Measurements from ENCODE around the gene PROX2.

The PROX2 gene

DNA sequence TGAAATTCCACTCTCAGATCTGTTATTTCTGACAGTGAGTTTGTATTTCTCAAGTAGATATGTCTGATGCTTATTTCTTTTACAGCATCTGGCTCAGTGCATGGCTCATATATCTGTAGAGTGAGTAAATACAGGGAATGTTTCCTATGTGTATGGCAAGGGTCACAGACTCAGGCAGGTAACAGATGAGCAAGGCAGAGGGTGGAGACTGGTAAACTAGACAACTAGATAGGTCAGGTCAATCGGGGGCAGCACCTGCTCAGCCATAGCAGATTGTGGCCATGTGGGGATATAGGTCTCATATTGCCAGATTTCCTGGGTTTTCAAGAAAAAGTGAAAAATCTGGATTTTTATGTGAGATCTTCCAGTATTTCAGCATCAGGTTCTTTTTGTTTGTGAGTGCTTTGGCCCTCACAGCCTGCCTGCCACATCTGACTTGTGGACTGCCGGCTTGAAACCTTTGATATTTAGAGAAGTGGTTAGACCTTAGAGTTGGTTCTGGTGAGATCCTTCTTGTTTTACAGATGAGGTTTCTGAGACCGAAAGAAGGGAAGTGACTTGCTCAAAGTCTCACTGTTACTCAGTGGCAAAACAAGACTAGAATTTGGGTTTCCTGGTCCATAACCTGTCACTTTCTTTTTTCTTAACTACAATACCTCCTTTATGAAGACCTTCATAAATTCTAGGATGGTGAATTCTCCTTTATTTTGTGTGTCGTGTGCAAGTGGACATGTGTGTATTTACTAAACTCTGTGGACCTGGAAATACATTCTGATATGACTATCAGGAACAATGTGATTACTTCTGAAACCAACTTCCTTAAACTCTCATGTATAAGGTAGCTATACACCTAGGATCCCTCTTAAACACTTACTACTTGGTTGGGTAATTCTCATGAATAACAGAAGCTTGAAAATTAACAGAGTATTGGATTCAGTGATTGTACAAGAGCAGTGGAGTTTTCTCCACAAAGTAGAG is 34.4 kb downstream of the PROX2 start:
- DNase-seq = no peak

DNA sequence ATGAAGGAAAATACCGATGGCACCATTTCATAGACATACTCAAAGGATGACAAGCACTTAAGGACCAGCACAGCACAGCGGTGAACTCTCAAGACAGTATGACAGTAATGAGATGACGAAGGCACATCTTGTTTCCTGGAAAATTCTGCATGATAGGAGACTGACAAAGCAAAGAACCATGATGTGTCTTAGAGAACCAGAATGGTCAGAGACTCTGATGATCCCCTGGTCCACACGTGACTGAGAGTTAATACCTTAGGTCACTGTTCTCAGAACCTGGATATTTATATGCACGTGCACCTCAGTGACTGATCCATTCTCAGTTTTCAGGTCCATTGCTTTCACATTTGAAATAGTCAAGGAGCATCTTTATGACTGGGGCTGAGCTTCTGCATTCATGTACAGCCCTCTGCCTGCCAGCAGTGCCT is 35.3 kb downstream of the PROX2 start:
- no peak for DNase-seq

DNA sequence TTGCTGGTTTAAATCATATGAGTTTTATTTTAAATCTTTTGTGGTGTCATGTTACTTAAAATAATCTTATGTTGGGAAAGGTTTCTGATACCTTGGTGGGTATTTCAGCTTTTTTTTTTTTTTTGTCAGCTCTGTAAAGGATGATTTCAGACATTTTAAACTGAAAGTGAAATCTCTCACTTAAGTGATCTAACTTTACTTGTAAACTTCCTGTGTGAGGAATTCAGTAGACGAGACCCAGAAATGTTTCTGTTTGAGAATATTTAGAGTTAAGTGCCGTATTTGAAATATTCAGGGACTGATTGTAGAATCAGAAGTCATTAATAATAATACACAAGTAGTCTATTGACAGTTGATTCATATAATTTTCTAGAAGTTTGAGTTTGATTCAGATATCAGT is 37.8 kb downstream of the PROX2 start:
- DNase-seq = no peak

- no peak for DNase-seq
Observed at GRCh38 chr14:74836251-74836960, 39.5 kb downstream of the PROX2 start.

- no peak for DNase-seq
Observed at GRCh38 chr14:74835645-74836250, 40.2 kb downstream of the PROX2 start.

DNA sequence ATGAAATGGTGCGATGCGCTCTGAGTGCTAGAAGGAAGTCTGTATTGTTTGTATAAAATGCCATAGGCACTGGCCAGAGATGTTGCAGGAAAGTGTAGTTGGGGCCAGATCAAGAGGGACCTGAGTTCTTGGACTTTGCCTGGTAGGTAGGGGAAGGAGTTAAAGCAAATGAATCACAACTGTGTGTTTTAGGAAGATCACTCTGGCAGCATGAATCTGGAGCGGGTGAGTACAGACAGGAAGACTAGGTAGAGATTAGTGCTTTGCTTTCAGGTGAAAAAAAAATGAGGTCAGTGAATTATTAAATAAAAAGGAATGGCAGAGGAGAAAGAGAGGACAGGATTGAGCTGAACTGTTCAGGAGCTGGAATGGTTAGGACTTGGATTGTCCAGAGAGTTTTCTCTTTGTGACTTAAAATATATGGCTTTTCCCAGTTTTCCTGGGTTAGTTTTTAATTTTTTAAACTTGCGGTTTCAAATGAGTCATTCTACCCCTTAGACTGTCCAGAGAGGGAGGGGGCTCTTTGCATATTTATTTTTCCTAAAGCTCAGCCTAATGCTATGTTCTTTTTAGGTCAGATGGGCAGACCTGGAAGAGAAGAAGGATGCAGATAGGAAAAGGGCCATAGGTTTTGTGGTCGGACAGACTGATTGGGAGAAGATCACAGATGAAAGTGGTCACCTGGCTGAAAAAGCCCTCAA is 41.1 kb downstream of the PROX2 start:
- peak; percentile 22 for DNase-seq

DNA sequence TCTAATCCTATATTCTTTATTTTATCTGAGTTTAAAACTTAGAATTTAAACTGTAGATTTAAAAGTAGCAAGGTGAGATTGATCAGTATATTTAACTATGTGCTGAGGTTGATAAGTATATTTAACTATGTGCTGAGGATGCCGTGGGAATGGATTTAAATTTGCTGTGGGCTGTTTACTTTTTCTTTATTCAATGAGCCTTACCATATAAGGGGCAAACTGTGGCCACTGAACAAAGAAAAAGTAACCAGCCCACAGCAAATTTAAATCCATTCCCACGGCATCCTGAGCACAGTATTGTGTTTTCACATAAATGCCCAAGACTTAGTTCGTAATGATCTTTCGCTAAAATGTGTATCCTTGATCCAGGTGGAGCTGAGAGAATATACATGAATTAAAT is 43.1 kb downstream of the PROX2 start:
- no peak for DNase-seq

DNA sequence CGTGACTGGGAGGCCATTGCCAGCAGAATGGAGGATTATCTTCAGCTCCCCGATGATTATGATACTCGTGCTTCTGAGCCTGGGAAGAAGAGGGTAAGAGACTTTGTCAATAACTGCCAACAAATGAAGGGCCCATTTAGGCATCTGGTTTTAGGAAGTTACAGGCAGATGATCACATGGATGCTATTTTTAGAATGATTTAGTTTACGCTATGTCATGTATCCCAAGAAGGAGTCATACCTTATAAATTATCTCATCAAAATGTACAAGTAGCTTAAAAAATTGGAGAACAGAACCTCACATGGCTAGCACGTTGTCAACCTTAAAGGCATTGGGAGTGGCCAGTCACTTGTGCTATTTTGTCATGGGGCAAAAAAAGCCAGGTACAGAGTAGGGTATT is 46.7 kb downstream of the PROX2 start:
- DNase-seq = no peak

DNA sequence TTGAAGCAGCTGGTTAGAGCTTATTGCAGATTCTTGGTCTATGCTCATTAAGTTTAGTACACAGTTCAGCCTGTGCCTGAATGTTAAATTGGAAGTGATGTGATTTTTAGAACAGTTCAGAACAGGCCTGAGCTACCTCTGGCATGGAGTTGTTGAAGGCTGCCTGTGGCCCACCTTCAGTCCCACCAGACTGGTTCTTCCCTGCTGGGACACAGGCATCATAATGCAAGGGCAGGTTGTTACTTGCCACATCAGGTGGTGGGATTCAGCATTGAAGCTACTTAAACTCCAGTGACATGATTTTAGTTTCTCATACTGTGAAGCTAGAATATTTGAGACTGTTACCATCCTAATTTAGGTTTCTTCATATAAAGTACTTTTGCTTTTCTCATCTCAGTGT is 49.4 kb downstream of the PROX2 start:
- no peak for DNase-seq
